GM12878 (cell line): ENCODE data around the gene DBN1. TPM values are rescaled to one million over a fixed set of nuclear protein-coding genes. Genes with fewer than 3 reads are reported as not detected.

ENCODE experiments used
- ATAC-seq: fragments of 200-7000 bp; cut with Tn5 transposase; 3 replicates; pipeline ENCODE4 v1.9.1; 2020; ENCODE audit warnings: mild to moderate bottlenecking, moderate library complexity
- BruUV-seq: library from RNA; stranded (reverse); fragments of 400-500 nt; replicated peaks from 2 replicates; lab custom pipeline; 2021; lab: Mats Ljungman, UMichigan
- CTCF ChIA-PET: fragments of 300-600 bp; sonication (Branson Sonifier 250); formaldehyde crosslinking; extraction: SDS; loops from one replicate; lab custom pipeline; 2021; ENCODE audit warnings: inconsistent platforms; lab: Yijun Ruan, JAX
- POLR2A ChIA-PET: fragments of 350-600 bp; formaldehyde crosslinking; extraction: SDS; loops from one replicate; lab custom pipeline; 2021; ENCODE audit warnings: inconsistent platforms; lab: Charles Lee
- RAD21 ChIA-PET: fragments of 300-600 bp; sonication (Branson Sonifier 250); formaldehyde crosslinking; loops from one replicate; lab custom pipeline; 2023; ENCODE audit warnings: antibody characterized with exemption; ENCODE audit not compliant: unreplicated experiment; lab: Charles Lee
- SMC1A ChIA-PET: fragments of 300-600 bp; sonication (Branson Sonifier 250); formaldehyde crosslinking; loops from one replicate; lab custom pipeline; 2023; ENCODE audit not compliant: unreplicated experiment, uncharacterized antibody; lab: Charles Lee
- DNase-seq: peaks from one replicate; pipeline ENCODE4 v3.0.0-alpha.2; 2011; ENCODE audit warnings: low read depth, low spot score
- FAIRE-seq: peaks from 3 replicates; lab custom pipeline; 2011; peaks lifted over from hg19 to GRCh38; lab: Jason Lieb, UNC
- H2AFZ ChIP-seq: 2 replicates; pipeline ENCODE4 v1.6.0; 2011; ENCODE audit warnings: low read depth, low read length, control low read depth; ENCODE audit not compliant: control insufficient read depth
- H3K27ac ChIP-seq: 2 replicates; pipeline ENCODE4 v1.5.1; 2011; ENCODE audit warnings: control low read depth; ENCODE audit not compliant: control insufficient read depth, insufficient read depth
- H3K27me3 ChIP-seq, 2 experiments: replicated peaks in 1 of 2; 2 replicates each; pipeline versions ENCODE4 v1.6.0 to v1.6.1; 2011; ENCODE audit warnings: low read length in 1 of 2; ENCODE audit not compliant: control insufficient read depth in 2 of 2, insufficient read depth in 2 of 2
- H3K36me3 ChIP-seq, 2 experiments: 2 replicates each; pipeline ENCODE4 v1.5.1; 2011; ENCODE audit warnings: low read length in 1 of 2; ENCODE audit not compliant: control insufficient read depth in 2 of 2, insufficient read depth in 2 of 2
- H3K4me1 ChIP-seq: 2 replicates; pipeline ENCODE4 v1.6.1; 2011; ENCODE audit warnings: mild to moderate bottlenecking, low read length, moderate library complexity, mixed read lengths; ENCODE audit not compliant: control insufficient read depth, insufficient read depth
- H3K4me2 ChIP-seq: 2 replicates; pipeline ENCODE4 v1.6.0; 2011; ENCODE audit warnings: control low read depth; ENCODE audit not compliant: control insufficient read depth, insufficient read depth
- H3K4me3 ChIP-seq: fragments of 200-600 bp; sonication (generic); 2 replicates; pipeline ENCODE4 v1.5.1; 2016
- H3K79me2 ChIP-seq: 2 replicates; pipeline ENCODE4 v1.6.0; 2011; ENCODE audit warnings: low read length; ENCODE audit not compliant: control insufficient read depth, insufficient read depth
- H3K9ac ChIP-seq: 2 replicates; pipeline ENCODE4 v1.8.0; 2011; ENCODE audit warnings: low read length, control low read depth, mixed read lengths; ENCODE audit not compliant: control insufficient read depth, insufficient read depth
- H3K9me3 ChIP-seq: replicated peaks from 3 replicates; pipeline ENCODE4 v1.5.1; 2011; ENCODE audit warnings: mild to moderate bottlenecking, low read length; ENCODE audit not compliant: control insufficient read depth, insufficient read depth
- H4K20me1 ChIP-seq: 2 replicates; pipeline ENCODE4 v1.6.0; 2011; ENCODE audit not compliant: control insufficient read depth, insufficient read depth
- CEBPB ChIP-seq, 2 experiments: fragments of 150-350 bp in 1 of 2; IDR thresholded peaks; 2 replicates each; pipeline ENCODE4 v1.6.1; 2012 to 2014; ENCODE audit warnings: low read depth in 2 of 2, low read length in 2 of 2, borderline replicate concordance in 1 of 2, inconsistent platforms in 1 of 2
- FOXM1 ChIP-seq: IDR thresholded peaks from 2 replicates; pipeline ENCODE4 v1.6.1; 2012; ENCODE audit warnings: low read depth, mild to moderate bottlenecking, inconsistent platforms, low read length, moderate library complexity
- HDAC6 ChIP-seq: fragments of 200-600 bp; sonication (generic); IDR thresholded peaks from one replicate; pipeline ENCODE4 v1.8.0; 2017; ENCODE audit warnings: antibody characterized with exemption; ENCODE audit not compliant: unreplicated experiment
- JUNB ChIP-seq: IDR thresholded peaks from 2 replicates; pipeline ENCODE4 v1.6.1; 2016; ENCODE audit warnings: antibody characterized with exemption, mild to moderate bottlenecking
- NFYB ChIP-seq: IDR thresholded peaks from 2 replicates; pipeline ENCODE4 v1.6.1; 2011; ENCODE audit warnings: low read depth, mild to moderate bottlenecking, low read length, improper control_type of control experiment, moderate library complexity; ENCODE audit not compliant: insufficient read depth
- POLR2A ChIP-seq: IDR thresholded peaks from 2 replicates; pipeline ENCODE4 v1.6.1; 2011; ENCODE audit warnings: low read depth, mild to moderate bottlenecking, low read length
- POLR2AphosphoS5 ChIP-seq: IDR thresholded peaks from 2 replicates; pipeline ENCODE4 v1.6.1; 2011; ENCODE audit warnings: mild to moderate bottlenecking, low read length, inconsistent platforms
- RUNX3 ChIP-seq: IDR thresholded peaks from 2 replicates; pipeline ENCODE4 v1.6.1; 2012; ENCODE audit warnings: low read length, inconsistent platforms
- SPI1 ChIP-seq: IDR thresholded peaks from 2 replicates; pipeline ENCODE4 v1.6.1; 2011; ENCODE audit warnings: low read depth, mild to moderate bottlenecking, low read length, moderate library complexity, borderline replicate concordance; ENCODE audit not compliant: insufficient read depth
- YY1 ChIP-seq: IDR thresholded peaks from 2 replicates; pipeline ENCODE4 v1.6.1; 2011; ENCODE audit warnings: low read depth, mild to moderate bottlenecking, low read length
- WGBS: methylation state at CpG from one replicate; pipeline ENCODE4 v1.1.6; 2016; ENCODE audit warnings: low lambda C conversion rate; ENCODE audit not compliant: insufficient replicate concordance, insufficient coverage; ENCODE audit errors: missing lambda C conversion rate; 5-methylcytosine and 5-hydroxymethylcytosine counted together
- in situ Hi-C: fragments of 300-500 bp; cut with MboI; formaldehyde crosslinking; loops from 9 replicates; pipeline ENCODE4 v1.14.3; 2018; ENCODE audit warnings: mixed read lengths
- intact Hi-C: fragments of 100-400 bp; cut with micrococcal nuclease; formaldehyde crosslinking; loops from one replicate; pipeline ENCODE4 v1.14.2; 2022; ENCODE audit not compliant: unreplicated experiment
- polyA plus RNA-seq, 11 experiments: library from polyadenylated mRNA; depleted of rRNA in 4 of 11; unstranded in 6 of 11; stranded (reverse) in 5 of 11; fragments of >200 nt; fragmentation: Nextera tagmentation in 4 of 11; fragmentation: Illumina TruSeq in 1 of 11; extraction: Ambion mirVana in 4 of 11; extraction: Trizol in 1 of 11; gene quantifications; 1 replicate in 1 of 11; 2 replicates in 10 of 11; pipeline versions ENCODE4 v1.2.1 to v1.2.3, GENCODE V29; 2011 to 2016; ENCODE audit warnings: inconsistent platforms in 2 of 11, missing spikeins in 2 of 11, low read depth in 1 of 11
- total RNA-seq, 4 experiments: library from RNA; depleted of rRNA in 3 of 4; stranded (reverse); fragments of >200 nt in 3 of 4; fragmentation: Illumina TruSeq in 1 of 4; extraction: Trizol in 1 of 4; gene quantifications; 2 replicates each; pipeline versions ENCODE4 v1.2.1 to v1.2.3, GENCODE V29; 2013 to 2021
- TF ChIP-seq, protein P1 (sequence below): fragments of 150-350 bp; IDR thresholded peaks from 2 replicates; pipeline ENCODE4 v1.6.1; 2016; ENCODE audit warnings: low read depth, low read length
- TF ChIP-seq, protein P2 (sequence below): fragments of 450-650 bp; IDR thresholded peaks from 2 replicates; pipeline ENCODE4 v1.6.1; 2016; ENCODE audit warnings: mild to moderate bottlenecking

DBN1 gene
- total and polyA plus RNA-seq, 10 of the 15 experiments (the other 5 are each of a cell fraction or from before 2014, with no cell fraction given): 0.18 to 81.0 (median 27.9) TPM

DNA sequence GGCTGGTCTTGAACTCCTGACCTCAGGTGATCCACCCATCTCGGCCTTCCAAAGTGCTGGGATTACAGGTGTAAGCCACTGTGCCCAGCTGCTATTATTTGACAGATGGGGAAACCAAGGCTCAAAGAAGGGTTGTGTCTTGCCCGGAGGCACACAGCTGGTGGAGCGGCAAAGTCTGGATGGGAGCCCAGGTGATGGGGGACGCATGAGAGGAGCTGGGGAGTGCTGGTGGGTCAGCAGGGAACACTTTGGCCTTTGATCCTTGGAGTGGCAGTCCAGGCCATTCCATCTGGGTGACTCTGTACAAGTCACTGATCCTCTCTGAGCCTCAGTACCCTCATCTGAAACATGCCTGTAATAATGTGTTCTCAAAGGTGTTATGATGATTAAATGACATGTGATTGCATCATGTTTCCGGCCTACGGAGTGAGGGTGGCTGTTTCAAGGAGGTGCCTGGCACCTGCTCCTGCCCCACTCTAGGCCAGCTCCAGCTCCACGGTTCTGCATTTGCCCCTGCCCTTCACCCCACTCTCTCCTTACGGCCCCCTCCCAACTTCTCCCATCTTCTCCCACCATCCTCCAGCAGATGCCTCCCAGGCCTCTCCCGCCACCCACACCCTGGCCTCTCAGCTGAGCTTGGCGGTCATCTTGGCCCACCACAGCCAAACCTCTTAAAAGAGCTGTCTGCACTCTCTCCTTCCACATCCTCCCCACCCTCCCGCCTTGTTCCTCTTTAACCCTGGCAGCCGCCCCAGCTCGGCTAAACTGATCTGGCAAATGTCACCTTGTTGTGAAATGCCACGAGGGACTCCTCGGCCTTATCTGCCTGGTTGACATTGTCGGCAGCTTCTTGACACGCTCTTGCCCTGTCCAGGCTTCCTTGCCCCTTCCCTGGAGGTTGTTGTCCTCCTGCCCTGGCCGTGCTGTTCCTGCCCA is 5.5 kb upstream of the DBN1 start:
- no peak for DNase-seq
- intact Hi-C loops (no loop called here), in situ Hi-C loops (no loop called here)
- no TSS peak for BruUV-seq
- peaks cover 21% of the 10 kb centered on the region for H3K4me1 ChIP-seq
- peak; percentile 56 for ATAC-seq
- FAIRE-seq: no peak
- H2AFZ ChIP-seq: peak overlapping the region; percentile 16; the same call in 1 of the 2 replicates
- ChIA-PET POLR2A (interaction anchor here (0.9 to 1.2 kb wide), 2 partner anchors 15 to 35 kb away, joined by 3 to 4 read pairs; no protein-coding TSS in a partner anchor), RAD21 (interaction anchor here (1.4 kb wide), 1 partner anchor 15 kb away, joined by 3 read pairs; no protein-coding TSS in a partner anchor), CTCF (interaction anchor here (0.7 to 2.5 kb wide), 7 partner anchors 10 to 75 kb away, joined by 3 to 13 read pairs (median 4); partner anchors contain the start of gene PDLIM7), SMC1A (interaction anchor here (1.0 to 1.2 kb wide), 3 partner anchors 22 to 30 kb away, joined by 3 to 4 read pairs (median 3); no protein-coding TSS in a partner anchor)
- no peaks in the 10 kb centered on the region; a peak in 2 of 4 replicates for H3K36me3 ChIP-seq
- no peaks in the 10 kb centered on the region for H3K9me3 ChIP-seq
- TF ChIP-seq, protein P1, sequence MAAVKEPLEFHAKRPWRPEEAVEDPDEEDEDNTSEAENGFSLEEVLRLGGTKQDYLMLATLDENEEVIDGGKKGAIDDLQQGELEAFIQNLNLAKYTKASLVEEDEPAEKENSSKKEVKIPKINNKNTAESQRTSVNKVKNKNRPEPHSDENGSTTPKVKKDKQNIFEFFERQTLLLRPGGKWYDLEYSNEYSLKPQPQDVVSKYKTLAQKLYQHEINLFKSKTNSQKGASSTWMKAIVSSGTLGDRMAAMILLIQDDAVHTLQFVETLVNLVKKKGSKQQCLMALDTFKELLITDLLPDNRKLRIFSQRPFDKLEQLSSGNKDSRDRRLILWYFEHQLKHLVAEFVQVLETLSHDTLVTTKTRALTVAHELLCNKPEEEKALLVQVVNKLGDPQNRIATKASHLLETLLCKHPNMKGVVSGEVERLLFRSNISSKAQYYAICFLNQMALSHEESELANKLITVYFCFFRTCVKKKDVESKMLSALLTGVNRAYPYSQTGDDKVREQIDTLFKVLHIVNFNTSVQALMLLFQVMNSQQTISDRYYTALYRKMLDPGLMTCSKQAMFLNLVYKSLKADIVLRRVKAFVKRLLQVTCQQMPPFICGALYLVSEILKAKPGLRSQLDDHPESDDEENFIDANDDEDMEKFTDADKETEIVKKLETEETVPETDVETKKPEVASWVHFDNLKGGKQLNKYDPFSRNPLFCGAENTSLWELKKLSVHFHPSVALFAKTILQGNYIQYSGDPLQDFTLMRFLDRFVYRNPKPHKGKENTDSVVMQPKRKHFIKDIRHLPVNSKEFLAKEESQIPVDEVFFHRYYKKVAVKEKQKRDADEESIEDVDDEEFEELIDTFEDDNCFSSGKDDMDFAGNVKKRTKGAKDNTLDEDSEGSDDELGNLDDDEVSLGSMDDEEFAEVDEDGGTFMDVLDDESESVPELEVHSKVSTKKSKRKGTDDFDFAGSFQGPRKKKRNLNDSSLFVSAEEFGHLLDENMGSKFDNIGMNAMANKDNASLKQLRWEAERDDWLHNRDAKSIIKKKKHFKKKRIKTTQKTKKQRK: no peak
- TF ChIP-seq JUNB: no peak
- no peak for TF ChIP-seq FOXM1
- TF ChIP-seq CEBPB (IDR thresholded peaks at IDR 0.05; ENCODE audit: borderline replicate concordance in 1 of 2, low read depth in 2 of 2, low read length in 2 of 2): peak in 1 of 2 experiments; percentile 58; a peak in 1 of 4 replicates
- TF ChIP-seq RUNX3: 0 out of 2 replicates have a peak, but pooled peaks have one; percentile 38
- TF ChIP-seq POLR2A: 0 out of 2 replicates have a peak, but pooled peaks have one; percentile 11
- TF ChIP-seq HDAC6: no peak
- peak; percentile 22; the same call in 1 of the 2 replicates for TF ChIP-seq SPI1
- TF ChIP-seq, protein P2, sequence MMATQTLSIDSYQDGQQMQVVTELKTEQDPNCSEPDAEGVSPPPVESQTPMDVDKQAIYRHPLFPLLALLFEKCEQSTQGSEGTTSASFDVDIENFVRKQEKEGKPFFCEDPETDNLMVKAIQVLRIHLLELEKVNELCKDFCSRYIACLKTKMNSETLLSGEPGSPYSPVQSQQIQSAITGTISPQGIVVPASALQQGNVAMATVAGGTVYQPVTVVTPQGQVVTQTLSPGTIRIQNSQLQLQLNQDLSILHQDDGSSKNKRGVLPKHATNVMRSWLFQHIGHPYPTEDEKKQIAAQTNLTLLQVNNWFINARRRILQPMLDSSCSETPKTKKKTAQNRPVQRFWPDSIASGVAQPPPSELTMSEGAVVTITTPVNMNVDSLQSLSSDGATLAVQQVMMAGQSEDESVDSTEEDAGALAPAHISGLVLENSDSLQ: no peak
- TF ChIP-seq NFYB: no peak
- 0 out of 2 replicates have a peak, but pooled peaks have one; percentile 19 for TF ChIP-seq YY1
- TF ChIP-seq POLR2AphosphoS5: no peak
- H3K27me3 ChIP-seq: no peaks in the 10 kb centered on the region
- no peak overlapping the region for H3K27ac ChIP-seq
- no peak overlapping the region for H3K4me2 ChIP-seq
- H3K9ac ChIP-seq: no peak overlapping the region
- H3K4me3 ChIP-seq: no peak overlapping the region
- WGBS: 66% methylated on average over 18 of the region's 18 CpGs
- no peaks in the 10 kb centered on the region for H3K79me2 ChIP-seq
- H4K20me1 ChIP-seq: no peaks in the 10 kb centered on the region
